Hematopoietic multipotent progenitor cell (in vitro differentiated cells): ENCODE data around the gene USP10. TPM values are rescaled to one million over a fixed set of nuclear protein-coding genes. Genes with fewer than 3 reads are reported as not detected.
"Not testable (repeated sequence)": the region's sequence is repeated elsewhere in the genome, so short reads cannot be mapped to it uniquely, and the experiment has no call there.

Experiments
- DNase-seq, 3 donors: peaks; one replicate each; pipeline ENCODE4 v3.0.0-alpha.2; 2011 to 2015; ENCODE audit warnings: low read depth in 2 of 3, low spot score in 2 of 3
- total RNA-seq: library from RNA; depleted of rRNA; stranded (reverse); fragments of >200 nt; gene quantifications from one replicate; pipeline ENCODE4 v1.2.3, GENCODE V29; 2012

The USP10 gene
- total RNA-seq, 1 donor = 112 TPM

GRCh38 chr16:84726079-84726668 is 26.4 kb downstream of the USP10 start:
- peak; percentile 71 to 86 (median 77) for DNase-seq

- DNase-seq = peak in 1 of 3 donors; percentile 61
These were observed 27.1 kb downstream of the USP10 start for GRCh38 chr16:84726669-84727467.

- DNase-seq = no peak
These were observed 29.1 kb downstream of the USP10 start for GRCh38 chr16:84728853-84729424.

GRCh38 chr16:84729716-84730320 is 30.0 kb downstream of the USP10 start:
- DNase-seq = no peak

- DNase-seq = peak in 2 of 3 donors; percentile 72 to 78
These were observed 30.8 kb downstream of the USP10 start for GRCh38 chr16:84730406-84731106.

- DNase-seq = not testable (repeated sequence)
These were observed 32.5 kb downstream of the USP10 start for GRCh38 chr16:84732332-84732673.

GRCh38 chr16:84732674-84733352 is 33.0 kb downstream of the USP10 start:
- DNase-seq = peak in 1 of 3 donors; percentile 35

- no peak for DNase-seq
These were observed 36.2 kb downstream of the USP10 start for GRCh38 chr16:84735849-84736586.

GRCh38 chr16:84737192-84738011 is 37.6 kb downstream of the USP10 start:
- no peak for DNase-seq

GRCh38 chr16:84738255-84739038 is 38.6 kb downstream of the USP10 start:
- DNase-seq = peak; percentile 58 to 85 (median 83)

GRCh38 chr16:84739349-84740124 is 39.7 kb downstream of the USP10 start:
- no peak for DNase-seq

- no peak for DNase-seq
These were observed 40.9 kb downstream of the USP10 start for GRCh38 chr16:84740596-84741116.

GRCh38 chr16:84741340-84741830 is 41.6 kb downstream of the USP10 start:
- no peak for DNase-seq

GRCh38 chr16:84742641-84743092 is 42.9 kb downstream of the USP10 start:
- no peak for DNase-seq

GRCh38 chr16:84746231-84746630 is 46.4 kb downstream of the USP10 start:
- no peak for DNase-seq

GRCh38 chr16:84746875-84747274 is 47.1 kb downstream of the USP10 start:
- DNase-seq = no peak

GRCh38 chr16:84748247-84748646 is 48.4 kb downstream of the USP10 start:
- not testable (repeated sequence) for DNase-seq
